Erythroblast (primary cell): ENCODE measurements around the gene TMEM129.
"Not testable (repeated sequence)": the region's sequence is repeated elsewhere in the genome, so short reads cannot be mapped to it uniquely, and the experiment has no call there.

ENCODE experiments used
- DNase-seq, 2 experiments: peaks; one replicate each; lab custom pipeline; 2025; lab: John Stamatoyannopoulos, UW
- GATA1 ChIP-seq: IDR thresholded peaks from 2 replicates; pipeline ENCODE4 v1.6.1; 2011; ENCODE audit warnings: low read depth, mild to moderate bottlenecking, control low read depth, low read length, moderate library complexity
- POLR2A ChIP-seq: IDR thresholded peaks from 2 replicates; pipeline ENCODE4 v1.6.1; 2011; ENCODE audit warnings: mild to moderate bottlenecking, low read length

Gene TMEM129

GRCh38 chr4:1716065-1716945, 4.8 kb downstream of the TMEM129 start:
- DNase-seq, result no peak
- TF ChIP-seq GATA1 (no peak), POLR2A (peak; percentile 4)

- DNase-seq, result no peak
- TF ChIP-seq GATA1 (no peak), POLR2A (peak; percentile 20)
These were observed 5.9 kb downstream of the TMEM129 start for GRCh38 chr4:1715002-1715758.

- TF ChIP-seq GATA1 (no peak), POLR2A (no peak)
- peak in 1 of 2 experiments; percentile 31 for DNase-seq
These were observed 6.7 kb downstream of the TMEM129 start for GRCh38 chr4:1714303-1715001.

- DNase-seq, result no peak
- TF ChIP-seq POLR2A (peak; percentile 59), GATA1 (no peak)
These were observed 7.9 kb downstream of the TMEM129 start for GRCh38 chr4:1713003-1713851.

GRCh38 chr4:1712216-1713002, 8.7 kb downstream of the TMEM129 start, which contains the start of gene SLBP:
Gene SLBP (minus strand): TSS chr4:1712319. CDS start chr4:1712188, 131 bp downstream.
- TF ChIP-seq GATA1 (no peak), POLR2A (peak; percentile 92)
- DNase-seq, result peak; percentile 98 to 99

- DNase-seq, result peak; percentile 70 to 90
- no peak for TF ChIP-seq GATA1
- no peak for TF ChIP-seq POLR2A
These were observed 9.4 kb downstream of the TMEM129 start for GRCh38 chr4:1711571-1712215.

- DNase-seq, result peak; percentile 42 to 59
These were observed 10.0 kb downstream of the TMEM129 start for GRCh38 chr4:1711055-1711570.

GRCh38 chr4:1708581-1708980, 12.5 kb downstream of the TMEM129 start:
- TF ChIP-seq POLR2A (no peak), GATA1 (no peak)
- no peak for DNase-seq

More at GRCh38 chr4:1711055-1711570, 10.0 kb downstream of the TMEM129 start:
- TF ChIP-seq GATA1 (no peak), POLR2A (no peak)

- no peak for DNase-seq
- TF ChIP-seq GATA1, result no peak
- TF ChIP-seq POLR2A, result no peak
These were observed 14.8 kb downstream of the TMEM129 start for GRCh38 chr4:1706358-1706757.

GRCh38 chr4:1705732-1706131, 15.4 kb downstream of the TMEM129 start:
- no peak for DNase-seq
- TF ChIP-seq GATA1 (no peak), POLR2A (no peak)

GRCh38 chr4:1703867-1704266, 17.3 kb downstream of the TMEM129 start:
- no peak for TF ChIP-seq GATA1
- no peak for TF ChIP-seq POLR2A
- no peak for DNase-seq

- not testable (repeated sequence) for DNase-seq
These were observed 19.5 kb downstream of the TMEM129 start for GRCh38 chr4:1701671-1702070.
